Panc1 (cell line): ENCODE results near the gene MYRF. TPM values are rescaled to one million over a fixed set of nuclear protein-coding genes. Genes with fewer than 3 reads are reported as not detected.

ENCODE experiments used
- ATAC-seq: fragments of 200-7000 bp; cut with Tn5 transposase; 2 replicates; pipeline ENCODE4 v1.9.1; 2020; ENCODE audit warnings: mild to moderate bottlenecking, moderate library complexity
- BruUV-seq: library from RNA; stranded (reverse); fragments of 400-500 nt; replicated peaks from 2 replicates; lab custom pipeline; 2021; lab: Mats Ljungman, UMichigan
- CTCF ChIA-PET: fragments of 300-600 bp; sonication (Branson Sonifier 250); formaldehyde crosslinking; loops from one replicate; lab custom pipeline; 2022; ENCODE audit warnings: antibody characterized with exemption; lab: Charles Lee
- POLR2A ChIA-PET: fragments of 300-600 bp; sonication (Branson Sonifier 250); formaldehyde crosslinking; loops from one replicate; lab custom pipeline; 2022; ENCODE audit warnings: antibody characterized with exemption; lab: Charles Lee
- DNase-seq: peaks from one replicate; pipeline ENCODE4 v3.0.0-alpha.2; 2010; ENCODE audit warnings: low read depth, low spot score
- H3K27ac ChIP-seq: 2 replicates; pipeline ENCODE4 v1.5.1; 2011; ENCODE audit warnings: mild to moderate bottlenecking, low read length, inconsistent platforms
- H3K27me3 ChIP-seq: fragments of 200-500 bp; sonication (Bioruptor generic); 2 replicates; pipeline ENCODE4 v1.6.0; 2014; ENCODE audit warnings: low read length, inconsistent platforms; ENCODE audit not compliant: control insufficient read depth, insufficient read depth
- H3K36me3 ChIP-seq: fragments of 200-500 bp; sonication (Bioruptor generic); 2 replicates; pipeline ENCODE4 v1.5.1; 2014; ENCODE audit warnings: inconsistent platforms, mild to moderate bottlenecking, low read length, moderate library complexity; ENCODE audit not compliant: control insufficient read depth, insufficient read depth
- H3K4me1 ChIP-seq: 2 replicates; pipeline ENCODE4 v1.5.1; 2011; ENCODE audit warnings: inconsistent platforms, mild to moderate bottlenecking, low read length, moderate library complexity; ENCODE audit not compliant: control insufficient read depth, insufficient read depth
- H3K4me3 ChIP-seq, 2 experiments: 2 replicates each; pipeline ENCODE4 v1.5.1; 2011 to 2012; ENCODE audit warnings: low read depth in 2 of 2, low read length in 2 of 2, mild to moderate bottlenecking in 2 of 2, inconsistent platforms in 1 of 2, moderate library complexity in 1 of 2
- H3K9me3 ChIP-seq: fragments of 200-500 bp; sonication (Bioruptor generic); 2 replicates; pipeline ENCODE4 v1.5.1; 2014; ENCODE audit warnings: low read depth, mild to moderate bottlenecking, inconsistent platforms, low read length, moderate library complexity; ENCODE audit not compliant: control insufficient read depth, insufficient read depth
- POLR2AphosphoS5 ChIP-seq: IDR thresholded peaks from 2 replicates; pipeline ENCODE4 v1.6.1; 2012; ENCODE audit warnings: mild to moderate bottlenecking, low read depth, low read length, moderate library complexity
- SIN3A ChIP-seq: IDR thresholded peaks from 2 replicates; pipeline ENCODE4 v1.6.1; 2012; ENCODE audit warnings: low read depth, mild to moderate bottlenecking, low read length, moderate library complexity, borderline replicate concordance; ENCODE audit not compliant: insufficient read depth
- TCF7L2 ChIP-seq: IDR thresholded peaks from 2 replicates; pipeline ENCODE4 v1.6.1; 2011; ENCODE audit warnings: mild to moderate bottlenecking, low read depth, low read length, inconsistent platforms
- in situ Hi-C: cut with HindIII; loops from 2 replicates; pipeline ENCODE4 v1.10.0; 2016; ENCODE audit warnings: low sequenced_read_pairs, low pct_unique_long_range_greater_than_20kb
- intact Hi-C: fragments of 100-400 bp; cut with micrococcal nuclease; formaldehyde crosslinking; loops from one replicate; pipeline ENCODE4 v1.10.0; 2022; ENCODE audit not compliant: unreplicated experiment
- total RNA-seq: library from RNA; stranded (reverse); gene quantifications from one replicate; pipeline ENCODE4 v1.2.1, GENCODE V29; 2021; ENCODE audit not compliant: unreplicated experiment
- TF ChIP-seq, protein P1 (sequence below): fragments of 450-650 bp; IDR thresholded peaks from 2 replicates; pipeline ENCODE4 v1.5.1; 2017; ENCODE audit warnings: mild to moderate bottlenecking
- TF ChIP-seq, protein P2 (sequence below), 2 experiments: IDR thresholded peaks; 2 replicates each; pipeline ENCODE4 v1.6.1; 2011 to 2012; ENCODE audit warnings: low read depth in 2 of 2, control low read depth in 1 of 2, low read length in 1 of 2, mild to moderate bottlenecking in 1 of 2, moderate library complexity in 1 of 2; ENCODE audit not compliant: insufficient read depth in 1 of 2

Gene MYRF
- total RNA-seq, 1 experiment from 2014 or later: 2.8 TPM

DNA sequence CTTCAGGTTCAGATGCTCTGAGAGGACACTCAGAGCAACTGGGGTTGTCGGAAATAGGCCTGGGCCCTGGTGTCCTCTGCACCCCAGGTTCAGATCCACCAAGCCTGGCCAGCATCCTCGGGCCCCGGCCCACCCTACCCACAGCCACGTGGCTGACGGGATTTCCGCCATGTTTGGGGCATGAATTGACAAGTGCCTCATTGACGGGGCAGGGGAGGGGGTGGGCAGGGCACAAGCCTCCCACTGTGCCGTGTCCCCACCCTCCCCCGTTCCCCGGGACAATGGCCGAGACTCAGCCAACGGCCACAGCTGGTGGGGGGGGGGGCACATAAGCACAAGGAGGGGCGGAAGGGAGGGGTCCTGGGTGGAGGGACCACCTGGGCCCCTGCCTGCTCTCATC lies 8.5 kb downstream of the MYRF start:
- no peak for TF ChIP-seq POLR2AphosphoS5
- TF ChIP-seq, protein P1, sequence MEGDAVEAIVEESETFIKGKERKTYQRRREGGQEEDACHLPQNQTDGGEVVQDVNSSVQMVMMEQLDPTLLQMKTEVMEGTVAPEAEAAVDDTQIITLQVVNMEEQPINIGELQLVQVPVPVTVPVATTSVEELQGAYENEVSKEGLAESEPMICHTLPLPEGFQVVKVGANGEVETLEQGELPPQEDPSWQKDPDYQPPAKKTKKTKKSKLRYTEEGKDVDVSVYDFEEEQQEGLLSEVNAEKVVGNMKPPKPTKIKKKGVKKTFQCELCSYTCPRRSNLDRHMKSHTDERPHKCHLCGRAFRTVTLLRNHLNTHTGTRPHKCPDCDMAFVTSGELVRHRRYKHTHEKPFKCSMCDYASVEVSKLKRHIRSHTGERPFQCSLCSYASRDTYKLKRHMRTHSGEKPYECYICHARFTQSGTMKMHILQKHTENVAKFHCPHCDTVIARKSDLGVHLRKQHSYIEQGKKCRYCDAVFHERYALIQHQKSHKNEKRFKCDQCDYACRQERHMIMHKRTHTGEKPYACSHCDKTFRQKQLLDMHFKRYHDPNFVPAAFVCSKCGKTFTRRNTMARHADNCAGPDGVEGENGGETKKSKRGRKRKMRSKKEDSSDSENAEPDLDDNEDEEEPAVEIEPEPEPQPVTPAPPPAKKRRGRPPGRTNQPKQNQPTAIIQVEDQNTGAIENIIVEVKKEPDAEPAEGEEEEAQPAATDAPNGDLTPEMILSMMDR: no peak
- TF ChIP-seq SIN3A: no peak
- TF ChIP-seq, protein P2, sequence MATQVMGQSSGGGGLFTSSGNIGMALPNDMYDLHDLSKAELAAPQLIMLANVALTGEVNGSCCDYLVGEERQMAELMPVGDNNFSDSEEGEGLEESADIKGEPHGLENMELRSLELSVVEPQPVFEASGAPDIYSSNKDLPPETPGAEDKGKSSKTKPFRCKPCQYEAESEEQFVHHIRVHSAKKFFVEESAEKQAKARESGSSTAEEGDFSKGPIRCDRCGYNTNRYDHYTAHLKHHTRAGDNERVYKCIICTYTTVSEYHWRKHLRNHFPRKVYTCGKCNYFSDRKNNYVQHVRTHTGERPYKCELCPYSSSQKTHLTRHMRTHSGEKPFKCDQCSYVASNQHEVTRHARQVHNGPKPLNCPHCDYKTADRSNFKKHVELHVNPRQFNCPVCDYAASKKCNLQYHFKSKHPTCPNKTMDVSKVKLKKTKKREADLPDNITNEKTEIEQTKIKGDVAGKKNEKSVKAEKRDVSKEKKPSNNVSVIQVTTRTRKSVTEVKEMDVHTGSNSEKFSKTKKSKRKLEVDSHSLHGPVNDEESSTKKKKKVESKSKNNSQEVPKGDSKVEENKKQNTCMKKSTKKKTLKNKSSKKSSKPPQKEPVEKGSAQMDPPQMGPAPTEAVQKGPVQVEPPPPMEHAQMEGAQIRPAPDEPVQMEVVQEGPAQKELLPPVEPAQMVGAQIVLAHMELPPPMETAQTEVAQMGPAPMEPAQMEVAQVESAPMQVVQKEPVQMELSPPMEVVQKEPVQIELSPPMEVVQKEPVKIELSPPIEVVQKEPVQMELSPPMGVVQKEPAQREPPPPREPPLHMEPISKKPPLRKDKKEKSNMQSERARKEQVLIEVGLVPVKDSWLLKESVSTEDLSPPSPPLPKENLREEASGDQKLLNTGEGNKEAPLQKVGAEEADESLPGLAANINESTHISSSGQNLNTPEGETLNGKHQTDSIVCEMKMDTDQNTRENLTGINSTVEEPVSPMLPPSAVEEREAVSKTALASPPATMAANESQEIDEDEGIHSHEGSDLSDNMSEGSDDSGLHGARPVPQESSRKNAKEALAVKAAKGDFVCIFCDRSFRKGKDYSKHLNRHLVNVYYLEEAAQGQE (IDR thresholded peaks at IDR 0.05; ENCODE audit: insufficient read depth in 1 of 2, low read depth in 2 of 2, low read length in 1 of 2): no peak
- no peak for TF ChIP-seq TCF7L2
- no TSS peak for BruUV-seq
- intact Hi-C loops: no loop called here
- H3K9me3 ChIP-seq: no peaks in the 10 kb centered on the region
- H3K36me3 ChIP-seq: no peaks in the 10 kb centered on the region
- POLR2A ChIA-PET: no interaction called here
- no peaks in the 10 kb centered on the region for H3K27me3 ChIP-seq
- ATAC-seq (no peak), DNase-seq (no peak)
- CTCF ChIA-PET: no interaction called here
- no peak overlapping the region for H3K27ac ChIP-seq
- in situ Hi-C loops: no loop called here
- H3K4me3 ChIP-seq: no peak overlapping the region
- peaks cover 5% of the 10 kb centered on the region for H3K4me1 ChIP-seq

DNA sequence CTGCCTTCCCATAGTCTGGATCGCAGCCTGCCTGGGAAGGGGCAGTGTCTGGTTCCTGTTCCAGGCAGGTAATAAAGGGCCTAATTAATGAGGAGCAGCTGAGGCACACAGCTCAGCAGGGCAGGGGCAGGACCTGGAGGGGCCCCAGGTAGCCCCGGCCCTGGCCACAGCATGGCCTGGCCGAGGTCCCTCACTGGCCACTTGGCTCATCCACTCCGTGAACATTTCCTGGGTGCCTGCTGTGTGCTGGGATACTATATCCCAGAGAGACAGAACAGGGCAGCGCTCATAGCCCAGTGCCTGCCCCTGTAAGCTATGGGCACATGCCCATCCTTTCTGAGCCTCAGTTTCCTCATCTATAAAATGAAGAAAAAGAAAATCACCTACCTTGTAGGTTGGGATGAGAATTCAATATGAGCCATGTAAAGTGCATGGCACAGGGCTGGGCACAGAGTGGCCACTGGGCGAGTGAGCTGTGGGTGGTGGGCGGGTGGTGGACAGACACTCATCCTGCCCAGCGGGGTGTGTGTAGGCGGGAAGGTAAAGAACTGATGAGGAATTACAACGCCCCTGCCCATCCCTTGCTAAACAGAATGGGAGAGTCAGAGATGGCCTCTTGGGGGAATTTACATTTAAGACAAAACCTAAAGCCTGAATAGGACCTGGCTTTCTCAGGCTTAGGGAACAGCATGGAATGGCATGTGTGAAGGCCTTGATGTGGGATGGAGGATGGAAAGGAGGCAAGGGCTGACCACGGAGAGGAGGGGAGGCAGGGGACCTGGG lies 9.2 kb downstream of the MYRF start:
- peaks cover 7% of the 10 kb centered on the region for H3K4me1 ChIP-seq
- in situ Hi-C loops: no loop called here
- H3K4me3 ChIP-seq: no peak overlapping the region
- H3K9me3 ChIP-seq: no peaks in the 10 kb centered on the region
- H3K27ac ChIP-seq: no peak overlapping the region
- no peak for DNase-seq
- TF ChIP-seq SIN3A (no peak), TCF7L2 (no peak), POLR2AphosphoS5 (no peak)
- TF ChIP-seq, protein P2 (IDR thresholded peaks at IDR 0.05; ENCODE audit: insufficient read depth in 1 of 2, low read depth in 2 of 2, low read length in 1 of 2): no peak
- TF ChIP-seq, protein P1: no peak
- no TSS peak for BruUV-seq
- no peaks in the 10 kb centered on the region for H3K27me3 ChIP-seq
- no peak for ATAC-seq
- no peaks in the 10 kb centered on the region for H3K36me3 ChIP-seq
- intact Hi-C loops: no loop called here
- CTCF ChIA-PET: interaction anchor here (1.0 kb wide), 1 partner anchor 25 kb away, joined by 3 read pairs; no protein-coding TSS in a partner anchor
- POLR2A ChIA-PET: no interaction called here
